HepG2 (cell line): ENCODE data around the gene KCNF1. TPM values are rescaled to one million over a fixed set of nuclear protein-coding genes. Genes with fewer than 3 reads are reported as not detected.

Source experiments
- AGO2 ChIP-seq: fragments of 200-400 bp; formaldehyde crosslinking; optimal IDR thresholded peaks from 2 replicates; pipeline ENCODE3; 2017; ENCODE audit warnings: mild to moderate bottlenecking, low read depth, low read length, moderate library complexity
- BRF2 ChIP-seq: sonication (generic); formaldehyde crosslinking; IDR thresholded peaks from 2 replicates; pipeline ENCODE4 v1.8.1; 2022; ENCODE audit warnings: mild to moderate bottlenecking, missing genetic modification reagents
- CEBPG ChIP-seq: IDR thresholded peaks from 2 replicates; pipeline ENCODE4 v1.6.1; 2016
- FOXK1 ChIP-seq: sonication (generic); formaldehyde crosslinking; IDR thresholded peaks from 2 replicates; pipeline ENCODE4 v1.4.0; 2020; ENCODE audit warnings: low read depth, missing genetic modification reagents, borderline replicate concordance
- FOXP1 ChIP-seq, 2 experiments: fragments of 450-650 bp in 1 of 2; IDR thresholded peaks; 2 replicates each; pipeline ENCODE4 v1.6.1; 2017 to 2018; ENCODE audit warnings: antibody characterized with exemption in 1 of 2
- HMG20B ChIP-seq: conservative IDR thresholded peaks from 2 replicates; pipeline ENCODE4 v1.6.1; 2016; ENCODE audit warnings: missing genetic modification reagents, missing compliant biosample characterization
- KAT7 ChIP-seq: IDR thresholded peaks from 2 replicates; pipeline ENCODE4 v1.6.1; 2018; ENCODE audit warnings: borderline replicate concordance, missing compliant biosample characterization
- KAT8 ChIP-seq: IDR thresholded peaks from 2 replicates; pipeline ENCODE4 v1.6.1; 2016; ENCODE audit warnings: missing genetic modification reagents, missing compliant biosample characterization
- RNF2 ChIP-seq: fragments of 450-650 bp; conservative IDR thresholded peaks from 2 replicates; pipeline ENCODE4 v1.6.1; 2016; ENCODE audit warnings: low read depth
- STAT5B ChIP-seq: sonication (generic); formaldehyde crosslinking; IDR thresholded peaks from 2 replicates; pipeline ENCODE4 v1.4.0; 2020; ENCODE audit warnings: missing genetic modification reagents
- YEATS2 ChIP-seq: sonication (generic); formaldehyde crosslinking; IDR thresholded peaks from 2 replicates; pipeline ENCODE4 v1.4.0; 2020; ENCODE audit warnings: missing genetic modification reagents, borderline replicate concordance
- ZBTB39 ChIP-seq: sonication (generic); formaldehyde crosslinking; IDR thresholded peaks from 2 replicates; pipeline ENCODE4 v1.5.0; 2020; ENCODE audit warnings: missing genetic modification reagents
- ZNF101 ChIP-seq: sonication (generic); formaldehyde crosslinking; IDR thresholded peaks from 2 replicates; pipeline ENCODE4 v1.4.0; 2020; ENCODE audit warnings: mild to moderate bottlenecking, low read depth, missing genetic modification reagents, borderline replicate concordance
- ZNF17 ChIP-seq: sonication (generic); formaldehyde crosslinking; IDR thresholded peaks from 2 replicates; pipeline ENCODE4 v1.5.0; 2020; ENCODE audit warnings: mild to moderate bottlenecking, missing genetic modification reagents
- ZNF331 ChIP-seq: sonication (generic); formaldehyde crosslinking; IDR thresholded peaks from 2 replicates; pipeline ENCODE4 v1.4.0; 2020; ENCODE audit warnings: missing genetic modification reagents
- ZNF44 ChIP-seq: sonication (generic); formaldehyde crosslinking; IDR thresholded peaks from 2 replicates; pipeline ENCODE4 v1.5.1; 2020; ENCODE audit warnings: mild to moderate bottlenecking, missing genetic modification reagents
- ZNF639 ChIP-seq: conservative IDR thresholded peaks from 2 replicates; pipeline ENCODE4 v1.6.1; 2018; ENCODE audit warnings: missing genetic modification reagents
- ZNF746 ChIP-seq: sonication (generic); formaldehyde crosslinking; IDR thresholded peaks from 2 replicates; pipeline ENCODE4 v1.8.0; 2022; ENCODE audit warnings: mild to moderate bottlenecking, missing genetic modification reagents
- ZNF773 ChIP-seq: sonication (generic); formaldehyde crosslinking; IDR thresholded peaks from 2 replicates; pipeline ENCODE4 v1.4.0; 2020; ENCODE audit warnings: missing genetic modification reagents, borderline replicate concordance
- ZSCAN31 ChIP-seq: sonication (generic); formaldehyde crosslinking; IDR thresholded peaks from 2 replicates; pipeline ENCODE4 v1.5.0; 2020; ENCODE audit warnings: low read depth, mild to moderate bottlenecking, missing genetic modification reagents
- polyA plus RNA-seq, 8 experiments: library from polyadenylated mRNA; depleted of rRNA in 3 of 8; stranded (reverse) in 7 of 8; unstranded in 1 of 8; fragments of >200 nt; fragmentation: Illumina TruSeq in 4 of 8; extraction: Trizol in 4 of 8; gene quantifications; 2 replicates each; pipeline versions ENCODE4 v1.2.1 to v1.2.3, GENCODE V29; 2011 to 2016; ENCODE audit warnings: low read depth in 4 of 8, missing spikeins in 1 of 8, mixed read lengths in 1 of 8; ENCODE audit not compliant: insufficient read depth in 1 of 8
- total RNA-seq, 5 experiments: library from RNA; depleted of rRNA; stranded (reverse); fragments of >200 nt; fragmentation: Illumina TruSeq; extraction: Trizol; gene quantifications; 2 replicates each; pipeline ENCODE4 v1.2.3, GENCODE V29; 2016; ENCODE audit warnings: low read depth in 1 of 5
- TF ChIP-seq, protein P1 (sequence below): sonication (generic); formaldehyde crosslinking; IDR thresholded peaks from 2 replicates; pipeline ENCODE4 v1.4.0; 2020; ENCODE audit warnings: missing genetic modification reagents
- TF ChIP-seq, protein P2 (sequence below): sonication (generic); formaldehyde crosslinking; IDR thresholded peaks from 2 replicates; pipeline ENCODE4 v1.4.0; 2020; ENCODE audit warnings: missing genetic modification reagents, low read depth, mild to moderate bottlenecking, borderline replicate concordance

KCNF1 gene
- total and polyA plus RNA-seq, 2 of the 13 experiments (the other 11 are each of a cell fraction or from before 2014, with no cell fraction given), result 0.09 to 0.12 TPM

DNA sequence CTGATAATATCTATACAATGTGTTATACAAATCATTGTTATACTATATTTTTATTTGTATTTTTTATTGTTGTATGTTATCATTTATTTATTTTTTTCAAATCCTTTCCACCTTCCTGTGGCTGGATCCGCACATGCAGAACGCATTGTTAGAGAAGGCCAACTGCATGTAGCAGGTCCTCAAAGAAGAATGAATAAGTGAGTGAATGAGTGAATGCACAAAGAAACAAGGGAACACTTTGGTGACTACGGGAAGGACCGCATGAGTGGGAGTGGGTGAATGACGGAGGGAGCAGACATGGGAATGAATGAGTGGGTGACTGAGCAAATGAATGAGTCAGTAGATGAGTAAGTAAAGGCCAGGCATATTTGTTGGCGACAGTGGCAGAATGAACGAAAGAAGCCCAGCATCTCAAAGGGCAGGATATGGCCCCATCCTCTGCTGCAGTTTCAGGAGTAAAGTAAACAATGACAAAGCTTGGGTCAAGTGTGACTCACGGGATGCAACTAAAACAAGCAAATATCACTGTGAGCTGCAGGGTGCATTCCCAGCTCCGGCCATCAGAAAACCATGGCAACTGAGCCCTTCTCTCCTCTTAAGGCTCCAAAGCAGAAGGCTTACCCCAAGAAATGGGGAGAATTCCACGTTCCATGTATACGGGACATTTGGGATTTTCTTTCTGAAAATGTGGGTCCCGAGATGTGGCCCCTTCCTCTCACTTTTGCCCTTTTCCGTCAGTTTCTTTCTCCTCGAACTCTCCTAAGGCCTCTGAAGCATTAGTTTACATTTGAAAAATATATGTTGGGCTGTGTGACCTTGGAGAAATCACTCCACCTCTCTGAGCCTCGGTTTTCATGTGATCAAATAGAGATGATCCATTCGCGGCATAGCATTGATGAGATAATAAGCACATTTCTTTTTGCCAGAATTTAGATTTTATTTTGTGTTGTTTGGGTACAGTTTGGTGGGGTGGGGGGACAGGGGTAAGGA lies 24.5 kb downstream of the KCNF1 start (continued):
- TF ChIP-seq ZNF331 (CRISPR knock-in tag) (peak; percentile 100), FOXK1 (peak; percentile 69; the same call in 1 of the 2 replicates), ZNF17 (no peak), ZBTB39 (CRISPR knock-in tag) (no peak), ZNF44 (CRISPR knock-in tag) (no peak), ZNF746 (CRISPR knock-in tag) (0 out of 2 replicates have a peak, but pooled peaks have one; percentile 54), YEATS2 (CRISPR knock-in tag) (no peak), ZSCAN31 (CRISPR knock-in tag) (no peak), BRF2 (no peak), AGO2 (no peak), STAT5B (no peak), HMG20B (CRISPR knock-in tag) (peak; percentile 55; the same call in 1 of the 2 replicates), KAT8 (peak; percentile 81), ZNF639 (no peak), KAT7 (CRISPR knock-in tag) (no peak), CEBPG (CRISPR knock-in tag) (peak; percentile 73), RNF2 (peak; percentile 67), ZNF773 (CRISPR knock-in tag) (no peak), ZNF101 (no peak), FOXP1 (IDR thresholded peaks at IDR 0.05) (peak; percentile 72), FOXP1 (CRISPR knock-in tag; IDR thresholded peaks at IDR 0.05) (peak; percentile 96)
- TF ChIP-seq, protein P1, sequence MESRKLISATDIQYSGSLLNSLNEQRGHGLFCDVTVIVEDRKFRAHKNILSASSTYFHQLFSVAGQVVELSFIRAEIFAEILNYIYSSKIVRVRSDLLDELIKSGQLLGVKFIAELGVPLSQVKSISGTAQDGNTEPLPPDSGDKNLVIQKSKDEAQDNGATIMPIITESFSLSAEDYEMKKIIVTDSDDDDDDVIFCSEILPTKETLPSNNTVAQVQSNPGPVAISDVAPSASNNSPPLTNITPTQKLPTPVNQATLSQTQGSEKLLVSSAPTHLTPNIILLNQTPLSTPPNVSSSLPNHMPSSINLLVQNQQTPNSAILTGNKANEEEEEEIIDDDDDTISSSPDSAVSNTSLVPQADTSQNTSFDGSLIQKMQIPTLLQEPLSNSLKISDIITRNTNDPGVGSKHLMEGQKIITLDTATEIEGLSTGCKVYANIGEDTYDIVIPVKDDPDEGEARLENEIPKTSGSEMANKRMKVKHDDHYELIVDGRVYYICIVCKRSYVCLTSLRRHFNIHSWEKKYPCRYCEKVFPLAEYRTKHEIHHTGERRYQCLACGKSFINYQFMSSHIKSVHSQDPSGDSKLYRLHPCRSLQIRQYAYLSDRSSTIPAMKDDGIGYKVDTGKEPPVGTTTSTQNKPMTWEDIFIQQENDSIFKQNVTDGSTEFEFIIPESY (CRISPR knock-in tag), result peak; percentile 73
- TF ChIP-seq, protein P2, sequence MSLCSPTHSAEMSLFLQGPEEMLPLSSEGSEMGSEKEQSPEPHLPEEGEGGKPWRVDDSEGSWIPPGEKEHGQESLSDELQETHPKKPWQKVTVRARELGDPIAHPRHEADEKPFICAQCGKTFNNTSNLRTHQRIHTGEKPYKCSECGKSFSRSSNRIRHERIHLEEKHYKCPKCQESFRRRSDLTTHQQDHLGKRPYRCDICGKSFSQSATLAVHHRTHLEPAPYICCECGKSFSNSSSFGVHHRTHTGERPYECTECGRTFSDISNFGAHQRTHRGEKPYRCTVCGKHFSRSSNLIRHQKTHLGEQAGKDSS (CRISPR knock-in tag), result peak; percentile 87; the same call in 1 of the 2 replicates
